Psoas muscle (tissue), 8 donors: ENCODE results near the gene HS1BP3. TPM values are rescaled to one million over a fixed set of nuclear protein-coding genes. Genes with fewer than 3 reads are reported as not detected.

Experiments
- ATAC-seq, 4 donors: fragments of 200-7000 bp; cut with Tn5 transposase; one replicate each; pipeline ENCODE4 v1.9.1; 2020; ENCODE audit warnings: moderate library complexity in 3 of 4, mild to moderate bottlenecking in 2 of 4
- DNase-seq, 2 donors: peaks; one replicate each; pipeline ENCODE4 v3.0.0-alpha.2; 2020
- H3K27ac ChIP-seq: fragments of 200-600 bp; one replicate; pipeline ENCODE4 v1.8.0; 2022
- H3K27me3 ChIP-seq, 3 donors: fragments of 200-600 bp in 1 of 3; one replicate each; pipeline versions ENCODE4 v1.6.1 to v1.8.0; 2013 to 2022; ENCODE audit warnings: low read length in 2 of 3, mild to moderate bottlenecking in 2 of 3, moderate library complexity in 1 of 3; ENCODE audit not compliant: insufficient read depth in 3 of 3
- H3K36me3 ChIP-seq, 2 donors: fragments of 200-600 bp in 1 of 2; one replicate each; pipeline versions ENCODE4 v1.6.1 to v1.8.0; 2013 to 2022; ENCODE audit warnings: low read depth in 1 of 2, mild to moderate bottlenecking in 1 of 2, moderate library complexity in 1 of 2; ENCODE audit not compliant: insufficient read depth in 1 of 2
- H3K4me1 ChIP-seq: fragments of 200-600 bp; one replicate; pipeline ENCODE4 v1.8.0; 2022
- H3K4me3 ChIP-seq: fragments of 200-600 bp; one replicate; pipeline ENCODE4 v1.8.0; 2022; ENCODE audit warnings: mild to moderate bottlenecking
- H3K9me3 ChIP-seq: fragments of 200-600 bp; one replicate; pipeline ENCODE4 v1.8.0; 2022
- CTCF ChIP-seq: fragments of 200-600 bp; IDR thresholded peaks from one replicate; pipeline ENCODE4 v1.8.0; 2022; ENCODE audit warnings: antibody characterized with exemption
- WGBS, 3 donors: extraction: QIAGEN DNeasy Blood & Tissue Kit; methylation state at CpG; one replicate each; pipeline versions ENCODE4 v1.1.6 to v1.1.7; 2013; 5-methylcytosine and 5-hydroxymethylcytosine counted together
- intact Hi-C, 2 donors: fragments of 100-400 bp; cut with DNase I; formaldehyde crosslinking; loops; one replicate each; pipeline versions ENCODE4 v1.11.0 to v1.14.2; 2022
- polyA plus RNA-seq, 3 donors: library from polyadenylated mRNA; stranded (reverse); fragments of 200-250 nt; gene quantifications; one replicate each; pipeline ENCODE4 v1.2.3, GENCODE V29; 2013
- total RNA-seq, 4 donors: library from RNA; stranded (reverse); fragmentation: NEBNext Ultra II Directional in 2 of 4; extraction: Animal tissue kit (Norgen Biotek cat#: 25700) in 2 of 4; gene quantifications; one replicate each; pipeline versions ENCODE4 v1.2.1 to v1.2.4, GENCODE V29; 2021 to 2023
- donor health status: healthy with polysubstance abuse.
- donor health status: DM: no; HTN: no; CAD: no; lungs with moderate emphysema.
- donor health status: Bipolar disorder and iron deficiency.
- donor health status: healthy.
- donor health status: DM: yes; HTN: yes; CAD: no.
- donor health status: DM: no; HTN: no; CAD: no.
- donor health status: DM: no; HTN: no; CAD: no.
- donor health status: DM: yes; HTN: yes; CAD: no.

The HS1BP3 gene
- total and polyA plus RNA-seq, 7 donors, result 9.2 to 20.6 (median 12.1) TPM

- TF ChIP-seq CTCF, result no peak
- H3K27ac ChIP-seq, result no peak overlapping the region
- no peaks in the 10 kb centered on the region for H3K9me3 ChIP-seq
- DNase-seq (no peak), ATAC-seq (no peak)
- intact Hi-C loops, result loop anchor here in 1 of 2 donors (5.0 kb wide), 1 partner anchor 965 kb away; no protein-coding TSS in a partner anchor
- H3K4me1 ChIP-seq, result no peaks in the 10 kb centered on the region
- WGBS, 3 donors, result 47 to 49% (median 49%) methylated on average over 18 of the region's 18 CpGs
- H3K36me3 ChIP-seq, result no peaks in the 10 kb centered on the region
- H3K4me3 ChIP-seq, result no peak overlapping the region
- H3K27me3 ChIP-seq, result peaks cover 3 to 70% (median 30%) of the 10 kb centered on the region in 3 donors
These were observed 21.5 kb upstream of the HS1BP3 start for GRCh38 chr2:20672201-20672951.

- Histone ChIP-seq H3K27ac (no peak overlapping the region), H3K9me3 (no peaks in the 10 kb centered on the region), H3K4me1 (no peaks in the 10 kb centered on the region), H3K4me3 (no peak overlapping the region), H3K36me3 (no peaks in the 10 kb centered on the region), H3K27me3 (peaks cover 3 to 74% (median 31%) of the 10 kb centered on the region in 3 donors)
- DNase-seq, result no peak
- intact Hi-C loops, result loop anchor here in 1 of 2 donors (5.0 kb wide), 1 partner anchor 964 kb away; no protein-coding TSS in a partner anchor
- no peak for TF ChIP-seq CTCF
- ATAC-seq, result no peak
- 17 to 20% (median 19%) methylated on average over 13 of the region's 13 CpGs for WGBS, 3 donors
These were observed 20.8 kb upstream of the HS1BP3 start for GRCh38 chr2:20671736-20672080.

- H3K27me3 ChIP-seq, result peaks cover 3 to 79% (median 37%) of the 10 kb centered on the region in 3 donors
- no peak for DNase-seq
- no peaks in the 10 kb centered on the region for H3K36me3 ChIP-seq
- H3K4me1 ChIP-seq, result no peaks in the 10 kb centered on the region
- H3K27ac ChIP-seq, result no peak overlapping the region
- WGBS, 3 donors, result 10 to 18% (median 10%) methylated on average over 44 to 60 of the region's 60 CpGs
- no peak for ATAC-seq
- TF ChIP-seq CTCF, result no peak
- peak overlapping the region; percentile 28 for H3K4me3 ChIP-seq
- no peaks in the 10 kb centered on the region for H3K9me3 ChIP-seq
- intact Hi-C loops, result loop anchor here in 1 of 2 donors (5.0 kb wide), 1 partner anchor 964 kb away; no protein-coding TSS in a partner anchor
These were observed 20.3 kb upstream of the HS1BP3 start for GRCh38 chr2:20671036-20671735.

GRCh38 chr2:20670315-20671035, 19.6 kb upstream of the HS1BP3 start:
- WGBS, 3 donors, result 12 to 16% (median 16%) methylated on average over 59 to 83 of the region's 83 CpGs
- H3K9me3 ChIP-seq, result no peaks in the 10 kb centered on the region
- no peaks in the 10 kb centered on the region for H3K36me3 ChIP-seq
- intact Hi-C loops, result loop anchor here in 1 of 2 donors (5.0 kb wide), 1 partner anchor 963 kb away; no protein-coding TSS in a partner anchor
- H3K27ac ChIP-seq, result no peak overlapping the region
- peaks cover 3 to 86% (median 44%) of the 10 kb centered on the region in 3 donors for H3K27me3 ChIP-seq
- H3K4me3 ChIP-seq, result peak overlapping the region; percentile 28
- H3K4me1 ChIP-seq, result peaks cover 2% of the 10 kb centered on the region
- ATAC-seq (no peak), DNase-seq (no peak)
- no peak for TF ChIP-seq CTCF
